Measurements from ENCODE around the gene TNFRSF19. TPM values are rescaled to one million over a fixed set of nuclear protein-coding genes. Genes with fewer than 3 reads are reported as not detected.

Gene TNFRSF19
- total RNA-seq, 2 experiments from 2014 or later = not detected

DNA sequence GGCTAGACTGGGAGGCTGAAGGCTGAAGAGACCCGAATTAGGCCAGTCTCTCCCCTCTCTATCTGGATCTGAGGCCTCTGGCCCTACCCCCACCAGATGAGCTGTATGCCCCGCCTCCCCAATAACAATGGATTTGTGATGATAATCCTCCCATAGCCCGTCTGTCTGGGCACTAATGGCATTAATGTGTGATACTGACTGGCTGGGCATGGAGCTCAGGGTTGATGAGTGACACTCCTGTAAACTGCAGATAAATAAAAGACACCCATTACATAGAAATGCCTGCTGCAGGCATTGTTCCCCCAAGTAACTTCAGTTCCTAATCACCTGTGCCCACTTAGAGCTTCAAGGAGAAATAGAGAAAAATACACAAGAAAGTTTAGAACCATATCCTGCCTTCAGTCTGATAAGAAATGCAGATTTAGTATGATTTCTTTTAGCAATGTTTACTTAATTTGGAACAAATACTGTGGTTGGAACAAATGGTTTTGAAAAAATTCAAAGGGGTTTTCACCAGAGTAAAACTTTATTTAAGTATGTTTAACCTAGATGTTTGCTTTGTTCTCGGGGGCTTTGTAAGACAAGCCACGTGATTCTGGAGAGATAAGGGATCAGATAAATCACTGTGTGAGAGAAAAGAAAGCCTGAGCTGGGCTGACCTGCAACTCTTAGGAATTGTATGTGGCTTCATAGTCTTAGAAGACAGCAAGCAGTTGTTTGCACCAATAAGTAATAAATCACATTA is 60.3 kb downstream of the TNFRSF19 start:
- Mint-ChIP-seq H3K4me1 (ENCODE audit: low read depth) (no peaks in the 10 kb centered on the region), H3K4me3 (no peak overlapping the region), H3K27ac (no peak overlapping the region), H3K36me3 (ENCODE audit: low read depth) (no peaks in the 10 kb centered on the region), H3K9me3 (no peaks in the 10 kb centered on the region), H3K27me3 (peaks cover 4% of the 10 kb centered on the region)
- DNase-seq = no peak
- Histone ChIP-seq H3K27me3 (ENCODE audit: control insufficient read depth in 1 of 2, insufficient read depth in 2 of 2, low read length in 2 of 2) (peaks cover 0 to 2% of the 10 kb centered on the region in 2 experiments), H3K27ac (ENCODE audit: low read depth in 1 of 2, low read length in 2 of 2) (no peak overlapping the region), H3K4me3 (ENCODE audit: low read length) (no peak overlapping the region), H3K9me3 (ENCODE audit: control insufficient read depth in 1 of 2, insufficient read depth in 1 of 2, low read length in 2 of 2) (no peaks in the 10 kb centered on the region), H3K36me3 (ENCODE audit: insufficient read depth, low read length) (no peaks in the 10 kb centered on the region), H3K4me1 (ENCODE audit: insufficient read depth, low read length) (no peaks in the 10 kb centered on the region)
- ATAC-seq (ENCODE audit: poor library complexity) = no peak
- intact Hi-C loops (cut with DNase I, micrococcal nuclease) = no loop called here
- POLR2A ChIA-PET = no interaction called here
- no peak for TF ChIP-seq CTCF (IDR thresholded peaks at IDR 0.05)
- CTCF ChIA-PET = no interaction called here

- CTCF ChIA-PET = no interaction called here
Measured at GRCh38 chr13:23631311-23632047, 61.3 kb downstream of the TNFRSF19 start.

DNA sequence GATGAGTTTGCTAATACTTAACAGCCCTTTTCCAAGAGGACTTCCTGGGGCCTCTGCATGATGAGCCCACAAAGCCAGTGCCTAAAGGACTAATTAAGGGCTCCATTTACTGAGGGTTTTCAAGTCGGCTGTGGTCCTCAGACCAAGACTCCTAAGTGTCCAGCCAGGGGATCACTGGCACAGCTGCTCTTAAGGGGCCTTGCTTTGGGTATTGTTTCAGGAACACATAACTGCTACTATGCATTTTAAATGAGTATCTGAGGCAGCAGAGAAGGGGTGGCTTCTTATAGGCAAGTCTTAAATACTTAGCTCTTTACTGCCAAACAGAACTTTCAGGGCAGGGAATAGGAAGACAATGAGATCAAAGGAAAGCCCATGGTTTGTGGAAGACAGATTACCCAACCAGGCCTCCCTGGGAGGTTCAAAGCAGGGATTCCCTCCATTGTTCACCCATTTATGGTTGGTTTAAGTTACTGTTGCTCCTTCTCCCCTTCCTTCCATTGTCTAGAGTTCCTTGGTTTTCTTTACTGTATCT is 61.9 kb downstream of the TNFRSF19 start:
- H3K27me3 ChIP-seq (ENCODE audit: control insufficient read depth in 1 of 2, insufficient read depth in 2 of 2, low read length in 2 of 2) = no peaks in the 10 kb centered on the region
- no peaks in the 10 kb centered on the region for H3K9me3 ChIP-seq (ENCODE audit: control insufficient read depth in 1 of 2, insufficient read depth in 1 of 2, low read length in 2 of 2)
- Mint-ChIP-seq H3K9me3 (no peaks in the 10 kb centered on the region), H3K36me3 (ENCODE audit: low read depth) (no peaks in the 10 kb centered on the region), H3K4me3 (no peak overlapping the region), H3K4me1 (ENCODE audit: low read depth) (no peaks in the 10 kb centered on the region), H3K27me3 (peaks cover 4% of the 10 kb centered on the region), H3K27ac (no peak overlapping the region)
- H3K36me3 ChIP-seq (ENCODE audit: insufficient read depth, low read length) = no peaks in the 10 kb centered on the region
- H3K4me1 ChIP-seq (ENCODE audit: insufficient read depth, low read length) = no peaks in the 10 kb centered on the region
- H3K4me3 ChIP-seq (ENCODE audit: low read length) = no peak overlapping the region
- no peak overlapping the region for H3K27ac ChIP-seq (ENCODE audit: low read depth in 1 of 2, low read length in 2 of 2)
- intact Hi-C loops (cut with DNase I, micrococcal nuclease) = no loop called here
- DNase-seq (no peak), ATAC-seq (ENCODE audit: poor library complexity) (no peak)
- CTCF ChIA-PET = no interaction called here
- TF ChIP-seq CTCF (IDR thresholded peaks at IDR 0.05) = no peak
- POLR2A ChIA-PET = no interaction called here

More at GRCh38 chr13:23631311-23632047, 61.3 kb downstream of the TNFRSF19 start:
- H3K27ac Mint-ChIP-seq = no peak overlapping the region
- intact Hi-C loops (cut with DNase I, micrococcal nuclease) = no loop called here
- DNase-seq (no peak), ATAC-seq (ENCODE audit: poor library complexity) (no peak)
- no peaks in the 10 kb centered on the region for H3K36me3 Mint-ChIP-seq (ENCODE audit: low read depth)
- Histone ChIP-seq H3K9me3 (ENCODE audit: control insufficient read depth in 1 of 2, insufficient read depth in 1 of 2, low read length in 2 of 2) (no peaks in the 10 kb centered on the region), H3K4me1 (ENCODE audit: insufficient read depth, low read length) (no peaks in the 10 kb centered on the region), H3K4me3 (ENCODE audit: low read length) (no peak overlapping the region), H3K36me3 (ENCODE audit: insufficient read depth, low read length) (no peaks in the 10 kb centered on the region), H3K27ac (ENCODE audit: low read depth in 1 of 2, low read length in 2 of 2) (no peak overlapping the region), H3K27me3 (ENCODE audit: control insufficient read depth in 1 of 2, insufficient read depth in 2 of 2, low read length in 2 of 2) (peaks cover 0 to 2% of the 10 kb centered on the region in 2 experiments)
- no peak overlapping the region for H3K4me3 Mint-ChIP-seq
- H3K27me3 Mint-ChIP-seq = peaks cover 4% of the 10 kb centered on the region
- POLR2A ChIA-PET = no interaction called here
- TF ChIP-seq CTCF (IDR thresholded peaks at IDR 0.05) = no peak
- H3K9me3 Mint-ChIP-seq = no peaks in the 10 kb centered on the region
- no peaks in the 10 kb centered on the region for H3K4me1 Mint-ChIP-seq (ENCODE audit: low read depth)
